ENCODE data around the gene ZAR1.

GRCh38 chr4:48445704-48446103 lies 44.3 kb upstream of the ZAR1 start:
- TF ChIP-seq EZH2phosphoT487 (IDR thresholded peaks at IDR 0.05; ENCODE audit: insufficient read depth, low read depth) = no peak
- no peak for TF ChIP-seq EZH2 (IDR thresholded peaks at IDR 0.05; ENCODE audit: insufficient read depth, poor library complexity, severe bottlenecking)
